ENCODE measurements around the gene ZNF300. TPM values are rescaled to one million over a fixed set of nuclear protein-coding genes. Genes with fewer than 3 reads are reported as not detected.

Gene ZNF300
- total RNA-seq, 1 donor from 2014 or later, result 18.6 TPM

Other genes with a start within 250 kb of the ZNF300 start
- 2.9 and 3.1 TPM in 2 replicates for gene MYOZ3, start 243.7 kb downstream of the ZNF300 start, total RNA-seq
- 58.1 and 59.1 TPM in 2 replicates for gene RBM22, start 203.9 kb downstream of the ZNF300 start, total RNA-seq
- 68.6 and 73.3 TPM in 2 replicates for gene DCTN4, start 146.0 kb downstream of the ZNF300 start, total RNA-seq
- 11.5 and 12.2 TPM in 2 replicates for gene SMIM3, start 126.2 kb downstream of the ZNF300 start, total RNA-seq
- gene IRGM, start 58.5 kb downstream of the ZNF300 start, total RNA-seq, result not detected in 2 replicates
- gene GPX3, start 115.6 kb upstream of the ZNF300 start, total RNA-seq, result 28.2 and 34.1 TPM in 2 replicates
- 53.8 and 55.0 TPM in 2 replicates for gene TNIP1, start 176.1 kb upstream of the ZNF300 start, total RNA-seq

Data from progenitor cell of endocrine pancreas (in vitro differentiated cells).